Activated naive CD4-positive, alpha-beta T cell treated with Interleukin-2 at 50 U/mL for 16 hours (primary cell): Measurements from ENCODE around the gene CHMP5.

Experiments
- DNase-seq: peaks from one replicate; pipeline ENCODE4 v3.0.0-alpha.2; 2020

Gene CHMP5

GRCh38 chr9:33264473-33265177 is at the start of gene CHMP5, which contains the start of gene BAG1:
CHMP5 (plus strand) TSS chr9:33265049; CDS start chr9:33265079, 30 bp downstream.
BAG1 (minus strand) TSS chr9:33264708.
- DNase-seq = peak; percentile 100

GRCh38 chr9:33220681-33221567 is 43.9 kb upstream of the CHMP5 start:
- no peak for DNase-seq

GRCh38 chr9:33221568-33221884 is 43.3 kb upstream of the CHMP5 start:
- DNase-seq = no peak

- no peak for DNase-seq
These were observed 42.8 kb upstream of the CHMP5 start for GRCh38 chr9:33222031-33222430.

GRCh38 chr9:33223696-33224095 is 41.2 kb upstream of the CHMP5 start:
- DNase-seq = no peak

- peak; percentile 72 for DNase-seq
These were observed 39.3 kb upstream of the CHMP5 start for GRCh38 chr9:33225319-33226147.

- DNase-seq = no peak
These were observed 37.8 kb upstream of the CHMP5 start for GRCh38 chr9:33227008-33227398.

GRCh38 chr9:33227741-33228140 is 37.1 kb upstream of the CHMP5 start:
- DNase-seq = no peak

- DNase-seq = no peak
These were observed 36.2 kb upstream of the CHMP5 start for GRCh38 chr9:33228606-33229005.

- DNase-seq = no peak
These were observed 35.3 kb upstream of the CHMP5 start for GRCh38 chr9:33229359-33230114.

- DNase-seq = no peak
These were observed 33.9 kb upstream of the CHMP5 start for GRCh38 chr9:33230756-33231622.

GRCh38 chr9:33231623-33231942 is 33.3 kb upstream of the CHMP5 start:
- DNase-seq = no peak

GRCh38 chr9:33232815-33233214 is 32.0 kb upstream of the CHMP5 start:
- DNase-seq = no peak

- DNase-seq = no peak
These were observed 31.1 kb upstream of the CHMP5 start for GRCh38 chr9:33233626-33234342.

- DNase-seq = no peak
These were observed 30.1 kb upstream of the CHMP5 start for GRCh38 chr9:33234511-33235467.

GRCh38 chr9:33236571-33236970 is 28.3 kb upstream of the CHMP5 start:
- DNase-seq = no peak

GRCh38 chr9:33239921-33240320 is 24.9 kb upstream of the CHMP5 start, which contains the start of gene SPINK4:
SPINK4 (plus strand) TSS chr9:33240167; CDS start chr9:33240209, 42 bp downstream.
- no peak for DNase-seq

- DNase-seq = no peak
These were observed 23.6 kb upstream of the CHMP5 start for GRCh38 chr9:33241298-33241697.

GRCh38 chr9:33242609-33243134 is 22.2 kb upstream of the CHMP5 start:
- DNase-seq = no peak
